PC-9 (cell line): ENCODE results near the gene KDM4B. TPM values are rescaled to one million over a fixed set of nuclear protein-coding genes. Genes with fewer than 3 reads are reported as not detected.

Source experiments
- BruUV-seq: library from RNA; stranded (reverse); fragments of 400-500 nt; replicated peaks from 2 replicates; lab custom pipeline; 2021; lab: Mats Ljungman, UMichigan
- CTCF ChIA-PET: fragments of 300-600 bp; sonication (Branson Sonifier 250); formaldehyde crosslinking; loops from one replicate; lab custom pipeline; 2022; ENCODE audit warnings: antibody characterized with exemption; lab: Charles Lee
- POLR2A ChIA-PET: fragments of 300-600 bp; sonication (Branson Sonifier 250); formaldehyde crosslinking; loops from one replicate; lab custom pipeline; 2022; ENCODE audit warnings: antibody characterized with exemption; ENCODE audit not compliant: unreplicated experiment; lab: Charles Lee
- DNase-seq, 2 experiments: peaks; one replicate each; pipeline versions ENCODE4 v3.0.0 to v3.0.0-alpha.2; 2015 to 2022; ENCODE audit warnings: mixed read lengths in 1 of 2
- H2AFZ ChIP-seq: fragments of 200-600 bp; sonication (generic); 2 replicates; pipeline ENCODE4 v1.8.1; 2017; ENCODE audit warnings: antibody characterized with exemption
- H3F3A ChIP-seq: fragments of 200-600 bp; sonication (generic); 2 replicates; pipeline ENCODE4 v1.8.1; 2017; ENCODE audit warnings: antibody characterized with exemption, mild to moderate bottlenecking, low read depth; ENCODE audit not compliant: insufficient read depth
- H3K27ac ChIP-seq: fragments of 200-600 bp; sonication (generic); 2 replicates; pipeline ENCODE4 v1.6.1; 2016; ENCODE audit warnings: mixed run types
- H3K27me3 ChIP-seq: fragments of 200-600 bp; sonication (generic); 2 replicates; pipeline ENCODE4 v1.6.1; 2016; ENCODE audit warnings: low read depth, mixed run types; ENCODE audit not compliant: insufficient read depth
- H3K36me3 ChIP-seq: fragments of 200-600 bp; sonication (generic); 2 replicates; pipeline ENCODE4 v1.6.1; 2016; ENCODE audit warnings: low read depth, mixed run types
- H3K4me1 ChIP-seq: fragments of 200-600 bp; sonication (generic); replicated peaks from 2 replicates; pipeline ENCODE4 v1.6.1; 2016; ENCODE audit warnings: mixed run types; ENCODE audit not compliant: insufficient read depth
- H3K4me2 ChIP-seq: fragments of 200-600 bp; sonication (generic); 2 replicates; pipeline ENCODE4 v1.6.1; 2017; ENCODE audit warnings: mixed run types
- H3K4me3 ChIP-seq: fragments of 200-600 bp; sonication (generic); 2 replicates; pipeline ENCODE4 v1.6.1; 2016; ENCODE audit warnings: mixed run types
- H3K79me2 ChIP-seq: fragments of 200-600 bp; sonication (generic); 2 replicates; pipeline ENCODE4 v1.6.1; 2017; ENCODE audit warnings: low read depth, mixed run types
- H3K9me2 ChIP-seq: fragments of 200-600 bp; sonication (generic); 2 replicates; pipeline ENCODE4 v1.8.1; 2017; ENCODE audit warnings: mild to moderate bottlenecking; ENCODE audit not compliant: insufficient read depth
- H3K9me3 ChIP-seq: fragments of 200-600 bp; sonication (generic); 2 replicates; pipeline ENCODE4 v1.8.1; 2016; ENCODE audit warnings: low read depth; ENCODE audit not compliant: insufficient read depth
- H4K20me1 ChIP-seq: fragments of 200-600 bp; sonication (generic); 2 replicates; pipeline ENCODE4 v1.8.1; 2017; ENCODE audit not compliant: insufficient read depth
- EZH2 ChIP-seq: fragments of 200-600 bp; sonication (generic); IDR thresholded peaks from 2 replicates; pipeline ENCODE4 v1.8.0; 2017; ENCODE audit warnings: antibody characterized with exemption, low read depth
- intact Hi-C: fragments of 100-400 bp; cut with micrococcal nuclease; formaldehyde crosslinking; loops from one replicate; pipeline ENCODE4 v1.10.0; 2022; ENCODE audit not compliant: unreplicated experiment
- total RNA-seq: library from RNA; stranded (reverse); gene quantifications from 2 replicates; pipeline ENCODE4 v1.2.3, GENCODE V29; 2021
- TF ChIP-seq, protein P1 (sequence below): fragments of 200-600 bp; sonication (generic); conservative IDR thresholded peaks from 2 replicates; pipeline ENCODE4 v1.6.1; 2017; ENCODE audit warnings: mixed run types, antibody characterized with exemption, mild to moderate bottlenecking, moderate library complexity

KDM4B gene
- total RNA-seq, 1 experiment from 2014 or later, result 19.5 TPM

DNA sequence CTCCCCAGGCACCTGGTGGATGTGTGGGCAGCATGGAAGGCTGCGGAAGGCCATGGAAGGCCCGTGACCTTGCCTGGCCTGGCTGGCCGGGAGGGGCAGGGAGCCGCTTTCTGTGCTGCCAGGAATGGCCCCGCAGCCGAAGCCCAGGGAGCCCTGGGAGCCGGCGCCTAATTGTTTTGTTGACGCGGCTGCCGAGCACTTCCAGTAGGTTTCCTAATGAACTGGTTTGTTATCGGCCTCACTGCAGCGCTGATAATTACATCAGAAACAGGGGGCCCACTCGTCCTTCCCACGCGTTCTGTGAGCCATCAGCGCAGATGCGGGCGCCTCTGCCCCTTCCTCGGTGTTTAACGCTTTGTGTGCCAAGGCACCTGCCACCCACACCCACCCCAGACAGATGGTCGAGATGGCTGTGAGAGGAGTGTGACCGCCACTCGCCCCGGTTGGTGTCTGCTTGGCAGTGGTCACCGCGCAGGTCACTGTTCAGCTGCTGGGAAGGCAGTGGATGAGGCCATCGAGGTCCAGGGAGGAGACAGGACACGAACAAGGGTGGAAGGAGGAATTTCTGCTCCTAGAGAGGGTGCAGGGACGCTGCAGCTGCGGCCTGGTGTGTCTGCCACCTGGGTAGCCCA is 124.5 kb downstream of the KDM4B start:
- TF ChIP-seq EZH2, result no peak
- TF ChIP-seq, protein P1, sequence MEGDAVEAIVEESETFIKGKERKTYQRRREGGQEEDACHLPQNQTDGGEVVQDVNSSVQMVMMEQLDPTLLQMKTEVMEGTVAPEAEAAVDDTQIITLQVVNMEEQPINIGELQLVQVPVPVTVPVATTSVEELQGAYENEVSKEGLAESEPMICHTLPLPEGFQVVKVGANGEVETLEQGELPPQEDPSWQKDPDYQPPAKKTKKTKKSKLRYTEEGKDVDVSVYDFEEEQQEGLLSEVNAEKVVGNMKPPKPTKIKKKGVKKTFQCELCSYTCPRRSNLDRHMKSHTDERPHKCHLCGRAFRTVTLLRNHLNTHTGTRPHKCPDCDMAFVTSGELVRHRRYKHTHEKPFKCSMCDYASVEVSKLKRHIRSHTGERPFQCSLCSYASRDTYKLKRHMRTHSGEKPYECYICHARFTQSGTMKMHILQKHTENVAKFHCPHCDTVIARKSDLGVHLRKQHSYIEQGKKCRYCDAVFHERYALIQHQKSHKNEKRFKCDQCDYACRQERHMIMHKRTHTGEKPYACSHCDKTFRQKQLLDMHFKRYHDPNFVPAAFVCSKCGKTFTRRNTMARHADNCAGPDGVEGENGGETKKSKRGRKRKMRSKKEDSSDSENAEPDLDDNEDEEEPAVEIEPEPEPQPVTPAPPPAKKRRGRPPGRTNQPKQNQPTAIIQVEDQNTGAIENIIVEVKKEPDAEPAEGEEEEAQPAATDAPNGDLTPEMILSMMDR, result no peak
- CTCF ChIA-PET, result no interaction called here
- intact Hi-C loops, result no loop called here

DNA sequence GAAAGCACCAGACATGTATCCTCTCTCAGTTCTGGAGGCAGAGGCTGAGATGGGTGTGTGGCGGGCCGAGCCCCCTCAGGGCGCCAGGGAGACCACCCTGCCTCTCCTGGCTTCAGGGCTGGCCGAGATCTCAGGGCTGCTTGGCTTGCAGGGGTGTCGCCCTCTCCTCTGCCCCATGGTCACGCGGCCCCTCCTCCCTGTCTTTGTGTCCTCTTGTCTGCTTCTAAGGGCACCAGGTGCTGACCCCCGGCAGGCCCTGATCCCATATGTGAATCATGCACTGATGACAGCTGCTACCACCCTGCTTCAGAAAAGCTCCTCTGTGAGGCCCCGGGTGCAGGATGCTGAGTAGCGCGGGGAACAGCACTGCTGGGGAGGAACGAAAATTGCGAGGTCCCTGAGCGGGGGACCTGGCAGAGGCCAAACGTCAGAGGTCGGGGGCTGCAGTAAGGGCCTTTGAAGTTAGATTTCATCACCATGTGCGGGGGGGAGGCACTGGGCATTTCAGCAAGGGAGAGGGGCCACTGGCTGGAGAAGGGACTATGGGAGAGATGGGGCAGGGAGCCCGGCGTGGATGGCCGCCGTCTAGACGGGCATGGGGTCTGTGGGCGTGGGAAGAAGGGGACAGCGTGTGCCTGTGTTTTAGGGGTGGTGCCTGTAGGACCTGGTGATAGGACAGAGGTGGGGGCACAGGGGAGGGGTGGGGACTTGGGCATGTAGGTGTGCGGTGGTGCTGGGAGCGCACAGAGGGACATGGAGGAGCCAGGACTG is 125.2 kb downstream of the KDM4B start:
- CTCF ChIA-PET, result no interaction called here
- H3F3A ChIP-seq, result no peaks in the 10 kb centered on the region
- H3K79me2 ChIP-seq, result no peaks in the 10 kb centered on the region
- no peak overlapping the region for H3K4me3 ChIP-seq
- TF ChIP-seq, protein P1, result no peak
- no peak for TF ChIP-seq EZH2
- H2AFZ ChIP-seq, result no peak overlapping the region
- H3K9me3 ChIP-seq, result no peaks in the 10 kb centered on the region
- no peaks in the 10 kb centered on the region for H3K36me3 ChIP-seq
- H3K9me2 ChIP-seq, result no peaks in the 10 kb centered on the region
- H3K4me2 ChIP-seq, result no peak overlapping the region
- H4K20me1 ChIP-seq, result no peaks in the 10 kb centered on the region
- POLR2A ChIA-PET, result no interaction called here
- H3K4me1 ChIP-seq, result no peaks in the 10 kb centered on the region
- intact Hi-C loops, result no loop called here
- no peak for DNase-seq
- H3K27me3 ChIP-seq, result no peaks in the 10 kb centered on the region
- H3K27ac ChIP-seq, result no peak overlapping the region
- no TSS peak for BruUV-seq

More for the DNA sequence above, 124.5 kb downstream of the KDM4B start:
- no peaks in the 10 kb centered on the region for H3K79me2 ChIP-seq
- no TSS peak for BruUV-seq
- DNase-seq, result no peak
- no peak overlapping the region for H3K27ac ChIP-seq
- POLR2A ChIA-PET, result no interaction called here
- H2AFZ ChIP-seq, result no peak overlapping the region
- H3F3A ChIP-seq, result no peaks in the 10 kb centered on the region
- H3K4me3 ChIP-seq, result no peak overlapping the region
- no peaks in the 10 kb centered on the region for H4K20me1 ChIP-seq
- H3K4me2 ChIP-seq, result no peak overlapping the region
- no peaks in the 10 kb centered on the region for H3K4me1 ChIP-seq
- no peaks in the 10 kb centered on the region for H3K9me3 ChIP-seq
- no peaks in the 10 kb centered on the region for H3K27me3 ChIP-seq
- H3K36me3 ChIP-seq, result no peaks in the 10 kb centered on the region
- no peaks in the 10 kb centered on the region for H3K9me2 ChIP-seq

DNA sequence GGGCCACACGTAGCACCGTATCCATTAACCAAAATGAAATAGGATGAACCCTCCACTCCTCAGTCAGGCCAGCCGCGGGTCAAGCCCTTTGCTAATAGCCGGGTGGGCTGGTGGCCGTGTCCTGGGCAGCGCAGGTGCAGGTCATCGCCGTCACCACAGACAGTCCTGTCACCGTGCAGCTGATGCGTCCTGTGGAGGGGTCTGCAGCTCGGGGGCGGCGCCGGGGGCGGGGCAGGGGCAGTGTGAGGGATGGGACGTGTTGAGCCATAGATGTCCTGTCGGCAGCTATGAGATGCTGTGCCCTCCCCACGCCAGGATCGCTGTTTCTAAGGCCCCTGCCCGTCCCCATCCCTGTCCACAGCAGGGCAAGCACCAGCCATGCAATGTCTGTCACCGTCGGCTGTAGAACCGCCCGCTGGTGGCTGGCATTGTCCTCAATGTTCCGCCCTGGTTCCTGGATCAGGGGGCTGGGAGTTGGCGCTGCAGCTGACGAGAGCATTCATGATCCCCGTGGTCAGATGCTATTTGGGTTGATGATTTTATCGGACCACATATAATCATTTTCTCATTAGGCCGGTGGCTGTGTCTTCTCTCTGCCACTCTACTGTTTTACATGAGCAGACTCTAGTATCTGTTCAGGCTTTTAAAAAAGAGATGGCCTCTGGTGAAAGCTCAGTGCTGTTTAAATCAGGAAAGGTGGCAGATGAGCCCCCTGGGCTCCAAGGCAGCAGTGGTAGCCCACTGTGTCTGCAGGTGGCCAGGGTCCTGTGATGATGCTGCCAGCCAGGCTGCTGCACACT is 126.1 kb downstream of the KDM4B start:
- BruUV-seq, result no TSS peak
- no peaks in the 10 kb centered on the region for H3F3A ChIP-seq
- H4K20me1 ChIP-seq, result no peaks in the 10 kb centered on the region
- H3K36me3 ChIP-seq, result no peaks in the 10 kb centered on the region
- H3K4me2 ChIP-seq, result no peak overlapping the region
- no peak for DNase-seq
- H3K79me2 ChIP-seq, result no peaks in the 10 kb centered on the region
- H3K9me2 ChIP-seq, result no peaks in the 10 kb centered on the region
- CTCF ChIA-PET, result no interaction called here
- no peaks in the 10 kb centered on the region for H3K9me3 ChIP-seq
- no peak for TF ChIP-seq EZH2
- TF ChIP-seq, protein P1, result no peak
- intact Hi-C loops, result no loop called here
- H3K27me3 ChIP-seq, result no peaks in the 10 kb centered on the region
- POLR2A ChIA-PET, result no interaction called here
- H3K4me3 ChIP-seq, result no peak overlapping the region
- H2AFZ ChIP-seq, result no peak overlapping the region
- no peak overlapping the region for H3K27ac ChIP-seq
- no peaks in the 10 kb centered on the region for H3K4me1 ChIP-seq
